ENCODE results near the gene KNL1. TPM values are rescaled to one million over a fixed set of nuclear protein-coding genes. Genes with fewer than 3 reads are reported as not detected.
"Not testable (repeated sequence)": the region's sequence is repeated elsewhere in the genome, so short reads cannot be mapped to it uniquely, and the experiment has no call there.

KNL1 gene
- total RNA-seq, 2 donors from 2014 or later, result not detected

DNA sequence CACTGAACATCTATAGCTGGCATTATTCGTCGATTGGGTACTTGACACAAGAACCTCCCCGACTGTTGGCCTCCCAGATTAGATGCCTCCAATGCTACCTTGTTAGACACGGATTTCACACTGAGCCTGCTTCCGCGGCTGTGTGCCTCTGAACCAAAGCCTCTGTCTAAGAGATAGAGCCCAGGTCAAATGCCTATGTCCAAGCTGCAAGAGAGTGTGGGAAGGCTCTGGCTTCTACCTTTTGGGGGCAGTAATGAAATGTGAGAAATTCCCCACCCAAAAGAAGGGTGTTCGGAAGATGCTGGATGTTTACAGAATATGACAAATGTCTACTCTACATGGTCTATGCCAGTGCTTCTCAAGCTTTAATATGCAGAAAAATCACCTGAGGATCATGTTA is 26.9 kb upstream of the KNL1 start:
- H3K4me1 ChIP-seq, result peaks cover 27% of the 10 kb centered on the region
- WGBS, 2 donors, result 26 to 28% methylated on average over 7 of the region's 7 CpGs
- TF ChIP-seq POLR2A (IDR thresholded peaks at IDR 0.05), result no peak
- TF ChIP-seq, protein P1, sequence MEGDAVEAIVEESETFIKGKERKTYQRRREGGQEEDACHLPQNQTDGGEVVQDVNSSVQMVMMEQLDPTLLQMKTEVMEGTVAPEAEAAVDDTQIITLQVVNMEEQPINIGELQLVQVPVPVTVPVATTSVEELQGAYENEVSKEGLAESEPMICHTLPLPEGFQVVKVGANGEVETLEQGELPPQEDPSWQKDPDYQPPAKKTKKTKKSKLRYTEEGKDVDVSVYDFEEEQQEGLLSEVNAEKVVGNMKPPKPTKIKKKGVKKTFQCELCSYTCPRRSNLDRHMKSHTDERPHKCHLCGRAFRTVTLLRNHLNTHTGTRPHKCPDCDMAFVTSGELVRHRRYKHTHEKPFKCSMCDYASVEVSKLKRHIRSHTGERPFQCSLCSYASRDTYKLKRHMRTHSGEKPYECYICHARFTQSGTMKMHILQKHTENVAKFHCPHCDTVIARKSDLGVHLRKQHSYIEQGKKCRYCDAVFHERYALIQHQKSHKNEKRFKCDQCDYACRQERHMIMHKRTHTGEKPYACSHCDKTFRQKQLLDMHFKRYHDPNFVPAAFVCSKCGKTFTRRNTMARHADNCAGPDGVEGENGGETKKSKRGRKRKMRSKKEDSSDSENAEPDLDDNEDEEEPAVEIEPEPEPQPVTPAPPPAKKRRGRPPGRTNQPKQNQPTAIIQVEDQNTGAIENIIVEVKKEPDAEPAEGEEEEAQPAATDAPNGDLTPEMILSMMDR (IDR thresholded peaks at IDR 0.05), result no peak
- H3K9me3 ChIP-seq, result no peaks in the 10 kb centered on the region
- intact Hi-C loops (cut with DNase I), result no loop called here
- no peak overlapping the region for H3K4me3 ChIP-seq
- no peak overlapping the region for H3K27ac ChIP-seq
- no peak for ATAC-seq
- H3K36me3 ChIP-seq (replicated peaks in 1 of 2; ENCODE audit: insufficient read depth in 1 of 2, low read depth in 2 of 2), result no peaks in the 10 kb centered on the region
- no peaks in the 10 kb centered on the region for H3K27me3 ChIP-seq
- DNase-seq, result no peak

DNA sequence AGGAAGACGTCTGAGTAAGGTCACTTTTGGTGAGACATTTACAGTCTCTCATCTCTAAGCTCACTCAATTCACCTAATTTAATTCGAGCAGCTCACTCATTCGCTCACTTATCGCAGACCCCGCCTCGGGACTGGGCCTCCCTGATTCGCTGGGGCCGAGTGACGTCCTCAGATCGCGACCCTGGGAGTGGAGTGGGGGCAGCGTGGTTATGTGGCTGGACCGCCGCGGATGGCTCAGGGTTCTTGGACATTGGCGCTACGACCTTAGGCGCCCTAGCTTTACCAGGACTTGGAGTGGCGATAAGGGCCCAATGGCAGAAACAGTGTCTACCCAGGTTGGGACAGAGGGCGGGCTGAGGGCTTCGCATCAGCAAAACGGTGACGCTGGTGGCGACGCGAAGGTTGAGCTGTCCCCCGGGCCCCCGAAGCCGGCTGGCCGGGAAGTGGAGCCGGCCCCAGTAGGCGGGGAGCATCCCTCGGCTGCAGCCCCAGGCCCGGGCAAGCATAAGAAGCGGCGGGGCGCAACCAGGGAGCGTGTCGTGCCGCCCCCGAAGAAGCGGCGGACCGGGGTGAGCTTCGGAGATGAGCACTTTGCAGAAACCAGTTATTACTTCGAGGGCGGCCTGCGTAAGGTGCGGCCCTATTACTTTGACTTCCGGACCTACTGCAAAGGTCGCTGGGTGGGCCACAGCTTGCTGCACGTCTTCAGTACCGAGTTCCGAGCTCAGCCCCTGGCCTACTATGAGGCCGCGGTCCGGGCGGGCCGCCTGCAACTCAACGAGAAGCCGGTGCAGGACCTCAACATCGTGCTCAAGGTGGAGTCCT is 24.7 kb upstream of the KNL1 start, which contains the start of gene RPUSD2:
RPUSD2 (plus strand) TSS at position 171 of the 825 bp plus-strand sequence; CDS start at position 210, 39 bp downstream.
- ATAC-seq (peak; percentile 70), DNase-seq (peak; percentile 89 to 94 (median 91))
- no peaks in the 10 kb centered on the region for H3K27me3 ChIP-seq
- H3K27ac ChIP-seq, result peak within 1 kb of the TSS; percentile 1 to 88 (median 60)
- 0% methylated on average over 16 to 61 of the region's 62 CpGs for WGBS, 2 donors
- peaks cover 17% of the 10 kb centered on the region for H3K4me1 ChIP-seq
- peak within 1 kb of the TSS; percentile 53 to 98 for H3K4me3 ChIP-seq
- peak; percentile 63 to 90 (median 89) for TF ChIP-seq POLR2A (IDR thresholded peaks at IDR 0.05)
- TF ChIP-seq, protein P1 (IDR thresholded peaks at IDR 0.05), result no peak
- H3K9me3 ChIP-seq, result no peaks in the 10 kb centered on the region
- peaks cover 5 to 8% of the 10 kb centered on the region in 2 donors for H3K36me3 ChIP-seq (replicated peaks in 1 of 2; ENCODE audit: insufficient read depth in 1 of 2, low read depth in 2 of 2)
- intact Hi-C loops (cut with DNase I), result no loop called here

DNA sequence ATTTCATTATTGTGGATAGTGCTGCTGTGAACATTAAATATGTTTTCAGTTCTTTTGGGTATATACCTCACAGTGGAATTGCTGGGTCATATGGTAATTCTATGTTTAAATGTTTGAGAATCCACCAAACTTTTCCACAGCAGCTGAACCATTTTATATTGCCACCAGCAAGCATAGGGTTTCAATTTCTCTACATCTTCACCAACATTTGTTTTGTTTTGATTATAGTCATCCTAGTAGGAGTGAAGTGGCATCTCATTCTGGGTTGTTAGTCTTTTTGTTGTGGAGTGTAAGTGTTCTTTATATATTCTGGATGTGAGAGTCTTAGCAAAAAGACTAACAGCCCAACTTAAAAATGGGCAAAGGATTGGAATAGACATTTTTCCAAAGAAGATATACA is 18.9 kb upstream of the KNL1 start:
- Histone ChIP-seq H3K9me3 (no peaks in the 10 kb centered on the region), H3K36me3 (replicated peaks in 1 of 2; ENCODE audit: insufficient read depth in 1 of 2, low read depth in 2 of 2) (peaks cover 5 to 8% of the 10 kb centered on the region in 2 donors), H3K4me1 (peaks cover 9% of the 10 kb centered on the region), H3K27ac (no peak overlapping the region), H3K4me3 (no peak overlapping the region), H3K27me3 (no peaks in the 10 kb centered on the region)
- intact Hi-C loops (cut with DNase I), result no loop called here
- no peak for DNase-seq
- no peak for ATAC-seq
- TF ChIP-seq POLR2A (IDR thresholded peaks at IDR 0.05), result no peak
- TF ChIP-seq, protein P1 (IDR thresholded peaks at IDR 0.05), result no peak

DNA sequence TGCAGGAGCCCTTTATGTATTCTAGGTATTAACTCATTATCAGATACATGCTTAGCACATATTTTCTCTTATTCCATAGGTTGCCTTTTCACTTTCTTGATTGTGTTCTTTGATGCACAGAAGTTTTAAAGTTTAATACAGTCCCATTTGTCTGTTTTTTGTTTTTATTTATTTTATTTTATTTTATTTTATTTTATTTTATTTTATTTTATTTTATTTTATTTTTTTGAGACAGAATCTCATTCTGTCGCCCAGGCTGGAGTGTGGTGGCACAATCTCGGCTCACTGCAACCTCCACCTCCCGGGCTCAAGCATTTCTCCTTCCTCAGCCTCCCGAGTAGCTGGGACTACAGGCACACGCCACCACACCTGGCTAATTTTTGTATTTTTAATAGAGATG is 17.1 kb upstream of the KNL1 start:
- H3K4me3 ChIP-seq; intact Hi-C loops (cut with DNase I); DNase-seq; H3K27ac ChIP-seq; H3K9me3 ChIP-seq; ATAC-seq; H3K4me1 ChIP-seq; H3K36me3 ChIP-seq (replicated peaks in 1 of 2; ENCODE audit: insufficient read depth in 1 of 2, low read depth in 2 of 2); H3K27me3 ChIP-seq: not testable (repeated sequence)
- 91 to 96% methylated on average over 5 of the region's 5 CpGs for WGBS, 2 donors

DNA sequence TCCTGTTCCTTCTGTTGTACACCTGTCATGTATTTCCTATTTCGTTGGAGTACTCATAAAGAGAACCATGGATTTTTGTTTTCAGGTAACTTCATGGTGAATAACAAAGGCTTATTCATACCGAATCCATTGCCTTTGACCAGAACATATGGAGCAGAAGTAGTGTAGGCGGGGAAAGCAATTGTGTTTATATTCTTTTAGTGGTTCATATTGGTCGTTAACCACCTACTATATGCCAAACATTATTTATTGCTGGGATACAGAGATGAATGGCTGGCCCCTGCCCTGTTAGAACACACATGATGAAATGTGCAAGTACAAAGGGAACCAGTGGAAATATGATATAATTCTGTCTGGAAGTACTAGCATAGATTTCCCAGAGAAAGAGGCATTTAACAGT is 15.2 kb upstream of the KNL1 start:
- Histone ChIP-seq H3K9me3 (no peaks in the 10 kb centered on the region), H3K27ac (no peak overlapping the region), H3K4me3 (no peak overlapping the region), H3K4me1 (no peaks in the 10 kb centered on the region), H3K36me3 (replicated peaks in 1 of 2; ENCODE audit: insufficient read depth in 1 of 2, low read depth in 2 of 2) (peaks cover 1 to 3% of the 10 kb centered on the region in 2 donors), H3K27me3 (no peaks in the 10 kb centered on the region)
- intact Hi-C loops (cut with DNase I), result no loop called here
- 55 to 76% methylated on average over 4 of the region's 4 CpGs for WGBS, 2 donors
- DNase-seq (no peak), ATAC-seq (no peak)
- no peak for TF ChIP-seq POLR2A (IDR thresholded peaks at IDR 0.05)
- TF ChIP-seq, protein P1 (IDR thresholded peaks at IDR 0.05), result no peak

DNA sequence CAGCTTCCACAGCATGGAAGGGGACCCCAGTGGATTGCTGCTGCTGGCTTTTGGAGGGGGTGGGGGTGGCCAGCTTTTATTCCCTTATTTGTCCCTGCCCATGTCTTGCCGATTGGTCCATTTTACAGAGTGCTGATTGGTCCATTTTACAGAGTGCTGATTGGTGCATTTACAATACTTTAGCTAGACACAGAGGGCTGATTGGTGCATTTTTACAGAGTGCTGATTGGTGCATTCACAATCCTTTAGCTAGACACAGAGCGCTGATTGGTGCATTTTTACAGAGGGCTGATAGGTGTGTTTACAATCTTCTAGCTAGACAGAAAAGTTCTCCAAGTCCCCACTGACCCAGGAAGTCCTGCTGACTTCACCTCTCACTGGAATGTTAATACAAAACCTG is 12.3 kb upstream of the KNL1 start:
- H3K4me1 ChIP-seq; ATAC-seq; H3K4me3 ChIP-seq; H3K27ac ChIP-seq; H3K27me3 ChIP-seq; intact Hi-C loops (cut with DNase I); H3K36me3 ChIP-seq (replicated peaks in 1 of 2; ENCODE audit: insufficient read depth in 1 of 2, low read depth in 2 of 2); DNase-seq; H3K9me3 ChIP-seq: not testable (repeated sequence)
- 40 to 97% methylated on average over 2 of the region's 2 CpGs for WGBS, 2 donors
